Esophagus muscularis mucosa (tissue), 4 donors: Measurements from ENCODE around the gene IGF2BP1.

ENCODE experiments used
- EP300 ChIP-seq: sonication (generic); formaldehyde crosslinking; IDR thresholded peaks from one replicate; pipeline ENCODE4 v1.6.1; 2017; ENCODE audit warnings: antibody characterized with exemption
- POLR2A ChIP-seq: fragments of 450-650 bp; IDR thresholded peaks from one replicate; pipeline ENCODE4 v1.6.1; 2017; ENCODE audit warnings: antibody characterized with exemption, moderate library complexity, mild to moderate bottlenecking, low read depth
- TF ChIP-seq, protein P1 (sequence below), 3 experiments: fragments of 200-600 bp in 2 of 3; fragments of 450-650 bp in 1 of 3; sonication (generic) in 2 of 3; IDR thresholded peaks; one replicate each; pipeline ENCODE4 v1.5.1; 2017 to 2019; ENCODE audit warnings: antibody characterized with exemption in 3 of 3, mild to moderate bottlenecking in 2 of 3, moderate library complexity in 1 of 3

DNA sequence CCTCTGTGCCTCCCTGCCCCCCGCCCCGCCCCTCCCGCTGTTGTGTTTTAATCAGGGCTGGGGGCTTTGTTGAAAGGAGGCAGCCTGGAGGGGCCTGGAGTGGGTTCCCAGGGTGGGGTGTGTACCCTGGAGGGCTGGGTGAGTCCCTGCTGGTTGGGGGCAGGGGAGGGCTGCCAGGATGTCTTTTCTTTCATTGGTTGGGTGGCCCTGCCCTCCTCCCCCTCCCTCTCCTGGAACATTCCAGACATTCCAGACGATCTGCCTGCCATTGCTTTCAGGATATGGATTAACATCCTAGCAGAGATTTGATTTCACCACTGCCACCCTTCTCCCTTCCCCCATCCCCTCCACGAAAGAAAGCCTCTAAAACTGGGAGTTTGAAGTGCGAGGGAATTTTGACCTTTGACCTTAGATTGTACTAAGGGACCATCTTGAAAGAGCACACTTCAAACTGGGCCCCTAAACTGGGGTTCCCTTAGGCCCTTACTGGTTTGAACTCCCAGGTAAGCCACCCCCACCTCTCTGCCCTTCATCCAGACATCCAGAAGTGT is 25.3 kb downstream of the IGF2BP1 start:
- TF ChIP-seq, protein P1, sequence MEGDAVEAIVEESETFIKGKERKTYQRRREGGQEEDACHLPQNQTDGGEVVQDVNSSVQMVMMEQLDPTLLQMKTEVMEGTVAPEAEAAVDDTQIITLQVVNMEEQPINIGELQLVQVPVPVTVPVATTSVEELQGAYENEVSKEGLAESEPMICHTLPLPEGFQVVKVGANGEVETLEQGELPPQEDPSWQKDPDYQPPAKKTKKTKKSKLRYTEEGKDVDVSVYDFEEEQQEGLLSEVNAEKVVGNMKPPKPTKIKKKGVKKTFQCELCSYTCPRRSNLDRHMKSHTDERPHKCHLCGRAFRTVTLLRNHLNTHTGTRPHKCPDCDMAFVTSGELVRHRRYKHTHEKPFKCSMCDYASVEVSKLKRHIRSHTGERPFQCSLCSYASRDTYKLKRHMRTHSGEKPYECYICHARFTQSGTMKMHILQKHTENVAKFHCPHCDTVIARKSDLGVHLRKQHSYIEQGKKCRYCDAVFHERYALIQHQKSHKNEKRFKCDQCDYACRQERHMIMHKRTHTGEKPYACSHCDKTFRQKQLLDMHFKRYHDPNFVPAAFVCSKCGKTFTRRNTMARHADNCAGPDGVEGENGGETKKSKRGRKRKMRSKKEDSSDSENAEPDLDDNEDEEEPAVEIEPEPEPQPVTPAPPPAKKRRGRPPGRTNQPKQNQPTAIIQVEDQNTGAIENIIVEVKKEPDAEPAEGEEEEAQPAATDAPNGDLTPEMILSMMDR (IDR thresholded peaks at IDR 0.05), result no peak
- TF ChIP-seq POLR2A (no peak), EP300 (no peak)
